AG04449 (cell line): ENCODE data around the gene GNAO1.

ENCODE experiments used
- CTCF ChIA-PET: fragments of 350-600 bp; formaldehyde crosslinking; extraction: SDS; loops from one replicate; lab custom pipeline; 2021; ENCODE audit warnings: antibody characterized with exemption; lab: Yijun Ruan, JAX
- POLR2A ChIA-PET: fragments of 400-600, 350-600 bp; formaldehyde crosslinking; extraction: SDS; loops from one replicate; lab custom pipeline; 2020; ENCODE audit warnings: antibody characterized with exemption, inconsistent platforms; lab: Yijun Ruan, JAX
- DNase-seq: peaks from one replicate; pipeline ENCODE4 v3.0.0-alpha.2; 2010; ENCODE audit warnings: low read depth, low spot score
- H3K4me3 ChIP-seq: 2 replicates; pipeline ENCODE4 v1.5.1; 2011; ENCODE audit warnings: low read depth, mild to moderate bottlenecking, control low read depth, low read length
- TF ChIP-seq, protein P1 (sequence below): IDR thresholded peaks from one replicate; pipeline ENCODE4 v1.5.1; 2011; ENCODE audit warnings: mild to moderate bottlenecking, moderate library complexity, low read length, control low read depth, inconsistent platforms; ENCODE audit not compliant: insufficient read depth; ENCODE audit errors: missing control alignments

The GNAO1 gene

DNA sequence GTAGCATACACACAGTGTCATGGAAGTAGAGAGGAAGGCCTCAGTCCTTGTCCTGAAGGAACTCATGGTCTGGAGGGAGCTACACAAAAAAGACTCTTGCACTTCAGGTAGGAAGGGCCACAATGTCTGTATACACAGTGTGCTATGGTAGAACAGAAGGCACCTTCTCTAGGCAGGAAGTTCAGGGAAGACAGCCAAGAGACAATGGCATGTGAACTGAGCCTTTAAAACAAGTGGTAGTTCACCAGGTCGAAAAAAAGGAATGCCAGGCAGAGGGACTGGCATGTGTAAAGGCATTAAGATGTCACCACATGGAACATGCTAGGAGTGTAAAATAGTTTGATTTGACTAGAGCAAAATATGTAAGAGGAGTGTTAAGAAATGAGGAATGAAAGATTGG, 9.7 kb downstream of the GNAO1 start:
- POLR2A ChIA-PET = no interaction called here
- H3K4me3 ChIP-seq = no peak overlapping the region
- CTCF ChIA-PET = no interaction called here
- no peak for DNase-seq
- TF ChIP-seq, protein P1, sequence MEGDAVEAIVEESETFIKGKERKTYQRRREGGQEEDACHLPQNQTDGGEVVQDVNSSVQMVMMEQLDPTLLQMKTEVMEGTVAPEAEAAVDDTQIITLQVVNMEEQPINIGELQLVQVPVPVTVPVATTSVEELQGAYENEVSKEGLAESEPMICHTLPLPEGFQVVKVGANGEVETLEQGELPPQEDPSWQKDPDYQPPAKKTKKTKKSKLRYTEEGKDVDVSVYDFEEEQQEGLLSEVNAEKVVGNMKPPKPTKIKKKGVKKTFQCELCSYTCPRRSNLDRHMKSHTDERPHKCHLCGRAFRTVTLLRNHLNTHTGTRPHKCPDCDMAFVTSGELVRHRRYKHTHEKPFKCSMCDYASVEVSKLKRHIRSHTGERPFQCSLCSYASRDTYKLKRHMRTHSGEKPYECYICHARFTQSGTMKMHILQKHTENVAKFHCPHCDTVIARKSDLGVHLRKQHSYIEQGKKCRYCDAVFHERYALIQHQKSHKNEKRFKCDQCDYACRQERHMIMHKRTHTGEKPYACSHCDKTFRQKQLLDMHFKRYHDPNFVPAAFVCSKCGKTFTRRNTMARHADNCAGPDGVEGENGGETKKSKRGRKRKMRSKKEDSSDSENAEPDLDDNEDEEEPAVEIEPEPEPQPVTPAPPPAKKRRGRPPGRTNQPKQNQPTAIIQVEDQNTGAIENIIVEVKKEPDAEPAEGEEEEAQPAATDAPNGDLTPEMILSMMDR = no peak

- TF ChIP-seq, protein P1 = no peak
- no peak overlapping the region for H3K4me3 ChIP-seq
- CTCF ChIA-PET = no interaction called here
- DNase-seq = no peak
- POLR2A ChIA-PET = no interaction called here
Measured at GRCh38 chr16:56202036-56202435, 10.7 kb downstream of the GNAO1 start.

GRCh38 chr16:56203052-56203451, 11.8 kb downstream of the GNAO1 start:
- CTCF ChIA-PET = no interaction called here
- TF ChIP-seq, protein P1 = no peak
- H3K4me3 ChIP-seq = no peak overlapping the region
- POLR2A ChIA-PET = no interaction called here
- no peak for DNase-seq

DNA sequence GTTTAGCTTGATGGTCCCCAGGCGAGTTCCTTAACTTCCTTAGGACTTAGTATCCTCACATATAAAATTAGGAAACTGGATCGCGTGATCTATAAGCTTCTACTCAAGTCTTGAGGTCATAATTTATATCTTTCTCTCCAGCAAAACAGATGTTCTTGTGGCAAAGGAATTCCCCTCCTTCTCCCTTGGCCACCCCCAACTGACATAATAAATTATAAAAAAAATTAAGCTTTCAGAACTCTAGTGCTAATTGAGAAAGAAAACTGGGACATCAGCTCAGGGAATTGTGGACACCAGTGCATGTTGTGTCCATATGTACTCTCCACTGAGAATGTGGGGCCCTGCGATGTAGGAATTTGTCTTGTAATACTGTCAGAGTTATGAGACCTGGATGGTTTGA, 13.5 kb downstream of the GNAO1 start:
- H3K4me3 ChIP-seq = no peak overlapping the region
- POLR2A ChIA-PET = no interaction called here
- CTCF ChIA-PET = interaction anchor here (1.5 kb wide), 1 partner anchor 114 kb away, joined by 4 read pairs; no protein-coding TSS in a partner anchor
- no peak for DNase-seq
- TF ChIP-seq, protein P1 = no peak

DNA sequence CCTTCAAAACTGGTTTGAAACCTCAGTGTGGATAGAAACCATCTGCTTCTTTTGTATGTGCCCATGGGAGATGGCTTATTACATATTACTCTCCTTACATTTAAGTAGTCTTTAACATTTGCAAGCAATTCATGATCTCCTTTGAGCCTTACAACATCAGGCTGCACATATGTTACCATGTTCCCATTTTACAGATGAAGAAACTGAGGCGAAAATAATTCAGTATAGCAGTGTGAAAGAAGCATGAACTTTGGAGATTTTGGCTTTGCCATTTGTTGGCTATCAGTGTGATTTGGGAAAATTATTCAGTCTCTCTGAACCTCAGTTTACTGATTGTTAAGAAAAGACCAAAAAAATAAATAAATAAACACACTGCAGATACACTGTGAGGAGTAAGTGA, 15.7 kb downstream of the GNAO1 start:
- ChIA-PET POLR2A (no interaction called here), CTCF (no interaction called here)
- TF ChIP-seq, protein P1 = no peak
- DNase-seq = no peak
- H3K4me3 ChIP-seq = no peak overlapping the region

DNA sequence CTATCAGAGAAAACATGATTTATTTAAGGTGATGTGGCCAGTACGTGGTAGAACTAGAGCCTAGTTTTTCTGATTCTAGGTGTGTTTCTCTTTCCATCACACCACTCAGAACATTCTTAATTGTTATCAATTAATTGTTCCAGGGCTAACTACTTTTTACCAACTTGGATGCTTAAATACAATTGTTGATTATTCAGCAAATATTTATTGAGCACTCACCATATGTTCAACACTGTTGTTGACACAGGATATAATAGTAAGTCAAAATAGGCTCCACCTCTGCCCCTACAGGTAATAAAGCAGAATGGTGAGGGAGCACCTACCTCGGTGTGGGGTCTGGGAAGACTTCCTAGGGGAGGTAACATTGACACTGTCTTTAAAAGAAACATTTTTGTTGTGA, 16.1 kb downstream of the GNAO1 start:
- ChIA-PET CTCF (no interaction called here), POLR2A (no interaction called here)
- DNase-seq = no peak
- H3K4me3 ChIP-seq = no peak overlapping the region
- TF ChIP-seq, protein P1 = no peak
